GM12878 (cell line): ENCODE results near the gene ITGA3. TPM values are rescaled to one million over a fixed set of nuclear protein-coding genes. Genes with fewer than 3 reads are reported as not detected.

ENCODE experiments used
- BACH1 ChIP-seq: fragments of 450-650 bp; IDR thresholded peaks from 2 replicates; pipeline ENCODE4 v1.6.1; 2017; ENCODE audit warnings: mild to moderate bottlenecking, borderline replicate concordance
- CHD1 ChIP-seq: IDR thresholded peaks from 2 replicates; pipeline ENCODE4 v1.6.1; 2012; ENCODE audit warnings: low read depth, low read length, improper control_type of control experiment
- CHD2 ChIP-seq: IDR thresholded peaks from 2 replicates; pipeline ENCODE4 v1.6.1; 2011; ENCODE audit warnings: low read depth, low read length, improper control_type of control experiment, borderline replicate concordance
- FOXK2 ChIP-seq: fragments of 450-650 bp; IDR thresholded peaks from 2 replicates; pipeline ENCODE4 v1.6.1; 2017; ENCODE audit warnings: mild to moderate bottlenecking, moderate library complexity
- JUND ChIP-seq: IDR thresholded peaks from 2 replicates; pipeline ENCODE4 v1.6.1; 2012; ENCODE audit warnings: low read depth, mild to moderate bottlenecking, low read length, improper control_type of control experiment, moderate library complexity
- KLF5 ChIP-seq: fragments of 450-650 bp; IDR thresholded peaks from 2 replicates; pipeline ENCODE4 v1.6.1; 2014; ENCODE audit warnings: mild to moderate bottlenecking; ENCODE audit not compliant: partially characterized antibody
- LARP7 ChIP-seq: fragments of 450-650 bp; IDR thresholded peaks from 2 replicates; pipeline ENCODE4 v1.6.1; 2017; ENCODE audit warnings: mild to moderate bottlenecking
- MEF2B ChIP-seq: fragments of 450-650 bp; IDR thresholded peaks from 2 replicates; pipeline ENCODE4 v1.6.1; 2018; ENCODE audit warnings: mild to moderate bottlenecking, moderate library complexity; ENCODE audit not compliant: partially characterized antibody, poor library complexity, severe bottlenecking
- MTA3 ChIP-seq: IDR thresholded peaks from 2 replicates; pipeline ENCODE4 v1.6.1; 2012; ENCODE audit warnings: low read length, inconsistent platforms, borderline replicate concordance
- MXI1 ChIP-seq: fragments of 150-350 bp; IDR thresholded peaks from 2 replicates; pipeline ENCODE4 v1.6.1; 2011; ENCODE audit warnings: low read depth, mild to moderate bottlenecking, inconsistent platforms, low read length, improper control_type of control experiment
- MYC ChIP-seq: IDR thresholded peaks from 2 replicates; pipeline ENCODE4 v1.6.1; 2011; ENCODE audit warnings: mild to moderate bottlenecking, low read length, moderate library complexity, inconsistent platforms; ENCODE audit not compliant: insufficient read depth, insufficient replicate concordance, insufficient read length, severe bottlenecking
- NR2C2 ChIP-seq: IDR thresholded peaks from 2 replicates; pipeline ENCODE4 v1.6.1; 2011; ENCODE audit warnings: borderline replicate concordance, low read depth; ENCODE audit not compliant: control insufficient read depth, insufficient read length
- PML ChIP-seq: IDR thresholded peaks from 2 replicates; pipeline ENCODE4 v1.6.1; 2012; ENCODE audit warnings: low read length, inconsistent platforms
- POLR2AphosphoS2 ChIP-seq: IDR thresholded peaks from 2 replicates; pipeline ENCODE4 v1.6.1; 2011; ENCODE audit warnings: low read depth, mild to moderate bottlenecking, low read length, improper control_type of control experiment, moderate library complexity
- POLR2AphosphoS5 ChIP-seq: IDR thresholded peaks from 2 replicates; pipeline ENCODE4 v1.6.1; 2011; ENCODE audit warnings: mild to moderate bottlenecking, low read length, inconsistent platforms
- RAD21 ChIP-seq: IDR thresholded peaks from 2 replicates; pipeline ENCODE4 v1.6.1; 2011; ENCODE audit warnings: mild to moderate bottlenecking, low read depth, low read length, moderate library complexity; ENCODE audit not compliant: insufficient read depth
- RB1 ChIP-seq: fragments of 450-650 bp; formaldehyde crosslinking; IDR thresholded peaks from 2 replicates; pipeline ENCODE4 v1.6.1; 2017; ENCODE audit warnings: mild to moderate bottlenecking, borderline replicate concordance
- SMC3 ChIP-seq: IDR thresholded peaks from 2 replicates; pipeline ENCODE4 v1.6.1; 2011; ENCODE audit warnings: low read length, improper control_type of control experiment, borderline replicate concordance
- SP1 ChIP-seq: IDR thresholded peaks from one replicate; pipeline ENCODE4 v1.6.1; 2011; ENCODE audit warnings: low read depth, low read length
- SRF ChIP-seq, 2 experiments: IDR thresholded peaks; 2 replicates each; pipeline ENCODE4 v1.6.1; 2011; ENCODE audit warnings: low read depth in 2 of 2, low read length in 2 of 2, mild to moderate bottlenecking in 1 of 2, moderate library complexity in 1 of 2
- SUPT20H ChIP-seq: IDR thresholded peaks from 2 replicates; pipeline ENCODE4 v1.6.1; 2011; ENCODE audit warnings: low read depth, mild to moderate bottlenecking, low read length, moderate library complexity, borderline replicate concordance; ENCODE audit not compliant: control insufficient read depth
- TCF12 ChIP-seq: IDR thresholded peaks from 2 replicates; pipeline ENCODE4 v1.6.1; 2011; ENCODE audit warnings: low read depth, mild to moderate bottlenecking, low read length
- ZBED1 ChIP-seq: IDR thresholded peaks from 2 replicates; pipeline ENCODE4 v1.6.1; 2016; ENCODE audit warnings: borderline replicate concordance
- polyA plus RNA-seq, 11 experiments: library from polyadenylated mRNA; depleted of rRNA in 4 of 11; unstranded in 6 of 11; stranded (reverse) in 5 of 11; fragments of >200 nt; fragmentation: Nextera tagmentation in 4 of 11; fragmentation: Illumina TruSeq in 1 of 11; extraction: Ambion mirVana in 4 of 11; extraction: Trizol in 1 of 11; gene quantifications; 1 replicate in 1 of 11; 2 replicates in 10 of 11; pipeline versions ENCODE4 v1.2.1 to v1.2.3, GENCODE V29; 2011 to 2016; ENCODE audit warnings: inconsistent platforms in 2 of 11, missing spikeins in 2 of 11, low read depth in 1 of 11
- total RNA-seq, 4 experiments: library from RNA; depleted of rRNA in 3 of 4; stranded (reverse); fragments of >200 nt in 3 of 4; fragmentation: Illumina TruSeq in 1 of 4; extraction: Trizol in 1 of 4; gene quantifications; 2 replicates each; pipeline versions ENCODE4 v1.2.1 to v1.2.3, GENCODE V29; 2013 to 2021
- TF ChIP-seq, protein P1 (sequence below): IDR thresholded peaks from 2 replicates; pipeline ENCODE4 v1.6.1; 2012; ENCODE audit warnings: mild to moderate bottlenecking, low read depth, low read length
- TF ChIP-seq, protein P2 (sequence below): fragments of 450-650 bp; IDR thresholded peaks from 2 replicates; pipeline ENCODE4 v1.6.1; 2017; ENCODE audit warnings: mild to moderate bottlenecking, moderate library complexity

The ITGA3 gene
- total and polyA plus RNA-seq, 10 of the 15 experiments (the other 5 are each of a cell fraction or from before 2014, with no cell fraction given): 0.29 to 13.4 (median 6.6) TPM

DNA sequence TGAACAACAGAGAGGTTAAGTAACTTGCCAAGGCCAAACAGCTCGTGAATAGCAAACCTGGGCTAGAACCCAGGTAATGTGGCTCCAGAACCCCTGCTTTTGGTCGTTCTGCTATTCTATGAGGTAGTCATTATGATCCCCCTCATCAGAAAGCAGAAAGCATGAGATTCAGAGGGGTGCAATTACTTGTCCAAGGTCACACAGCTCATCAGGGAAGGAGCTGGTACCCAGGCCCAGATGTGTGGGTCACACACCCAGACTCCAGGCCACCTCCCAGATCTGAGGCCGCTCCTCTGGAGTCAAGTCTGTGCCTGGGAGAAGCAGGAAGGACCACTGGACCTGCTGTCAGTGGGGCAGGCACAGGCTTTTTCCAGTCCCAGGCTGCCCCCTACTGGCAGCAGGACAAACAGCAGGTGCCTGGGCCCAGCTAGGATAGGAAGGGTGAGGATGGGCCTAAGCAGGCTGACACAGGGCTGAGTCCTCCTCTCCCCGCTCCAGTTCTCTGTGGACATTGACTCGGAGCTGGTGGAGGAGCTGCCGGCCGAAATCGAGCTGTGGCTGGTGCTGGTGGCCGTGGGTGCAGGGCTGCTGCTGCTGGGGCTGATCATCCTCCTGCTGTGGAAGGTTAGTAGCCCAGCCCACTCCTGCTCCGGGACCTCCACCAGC is 31.5 kb downstream of the ITGA3 start (continued):
- TF ChIP-seq MYC (no peak), SMC3 (peak; percentile 69), ZBED1 (no peak), MEF2B (no peak), KLF5 (no peak), PML (no peak), FOXK2 (no peak), SUPT20H (no peak), SRF (IDR thresholded peaks at IDR 0.05; ENCODE audit: low read depth in 2 of 2, low read length in 2 of 2) (no peak), CHD2 (no peak), SP1 (no peak), RB1 (no peak), POLR2AphosphoS5 (no peak), TCF12 (peak; percentile 45; the same call in 1 of the 2 replicates), MXI1 (no peak), JUND (no peak), CHD1 (no peak), MTA3 (no peak), LARP7 (0 out of 2 replicates have a peak, but pooled peaks have one; percentile 36), BACH1 (peak; percentile 37; the same call in 1 of the 2 replicates), NR2C2 (no peak), POLR2AphosphoS2 (no peak), RAD21 (peak; percentile 94)
- TF ChIP-seq, protein P1, sequence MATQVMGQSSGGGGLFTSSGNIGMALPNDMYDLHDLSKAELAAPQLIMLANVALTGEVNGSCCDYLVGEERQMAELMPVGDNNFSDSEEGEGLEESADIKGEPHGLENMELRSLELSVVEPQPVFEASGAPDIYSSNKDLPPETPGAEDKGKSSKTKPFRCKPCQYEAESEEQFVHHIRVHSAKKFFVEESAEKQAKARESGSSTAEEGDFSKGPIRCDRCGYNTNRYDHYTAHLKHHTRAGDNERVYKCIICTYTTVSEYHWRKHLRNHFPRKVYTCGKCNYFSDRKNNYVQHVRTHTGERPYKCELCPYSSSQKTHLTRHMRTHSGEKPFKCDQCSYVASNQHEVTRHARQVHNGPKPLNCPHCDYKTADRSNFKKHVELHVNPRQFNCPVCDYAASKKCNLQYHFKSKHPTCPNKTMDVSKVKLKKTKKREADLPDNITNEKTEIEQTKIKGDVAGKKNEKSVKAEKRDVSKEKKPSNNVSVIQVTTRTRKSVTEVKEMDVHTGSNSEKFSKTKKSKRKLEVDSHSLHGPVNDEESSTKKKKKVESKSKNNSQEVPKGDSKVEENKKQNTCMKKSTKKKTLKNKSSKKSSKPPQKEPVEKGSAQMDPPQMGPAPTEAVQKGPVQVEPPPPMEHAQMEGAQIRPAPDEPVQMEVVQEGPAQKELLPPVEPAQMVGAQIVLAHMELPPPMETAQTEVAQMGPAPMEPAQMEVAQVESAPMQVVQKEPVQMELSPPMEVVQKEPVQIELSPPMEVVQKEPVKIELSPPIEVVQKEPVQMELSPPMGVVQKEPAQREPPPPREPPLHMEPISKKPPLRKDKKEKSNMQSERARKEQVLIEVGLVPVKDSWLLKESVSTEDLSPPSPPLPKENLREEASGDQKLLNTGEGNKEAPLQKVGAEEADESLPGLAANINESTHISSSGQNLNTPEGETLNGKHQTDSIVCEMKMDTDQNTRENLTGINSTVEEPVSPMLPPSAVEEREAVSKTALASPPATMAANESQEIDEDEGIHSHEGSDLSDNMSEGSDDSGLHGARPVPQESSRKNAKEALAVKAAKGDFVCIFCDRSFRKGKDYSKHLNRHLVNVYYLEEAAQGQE: no peak
- TF ChIP-seq, protein P2, sequence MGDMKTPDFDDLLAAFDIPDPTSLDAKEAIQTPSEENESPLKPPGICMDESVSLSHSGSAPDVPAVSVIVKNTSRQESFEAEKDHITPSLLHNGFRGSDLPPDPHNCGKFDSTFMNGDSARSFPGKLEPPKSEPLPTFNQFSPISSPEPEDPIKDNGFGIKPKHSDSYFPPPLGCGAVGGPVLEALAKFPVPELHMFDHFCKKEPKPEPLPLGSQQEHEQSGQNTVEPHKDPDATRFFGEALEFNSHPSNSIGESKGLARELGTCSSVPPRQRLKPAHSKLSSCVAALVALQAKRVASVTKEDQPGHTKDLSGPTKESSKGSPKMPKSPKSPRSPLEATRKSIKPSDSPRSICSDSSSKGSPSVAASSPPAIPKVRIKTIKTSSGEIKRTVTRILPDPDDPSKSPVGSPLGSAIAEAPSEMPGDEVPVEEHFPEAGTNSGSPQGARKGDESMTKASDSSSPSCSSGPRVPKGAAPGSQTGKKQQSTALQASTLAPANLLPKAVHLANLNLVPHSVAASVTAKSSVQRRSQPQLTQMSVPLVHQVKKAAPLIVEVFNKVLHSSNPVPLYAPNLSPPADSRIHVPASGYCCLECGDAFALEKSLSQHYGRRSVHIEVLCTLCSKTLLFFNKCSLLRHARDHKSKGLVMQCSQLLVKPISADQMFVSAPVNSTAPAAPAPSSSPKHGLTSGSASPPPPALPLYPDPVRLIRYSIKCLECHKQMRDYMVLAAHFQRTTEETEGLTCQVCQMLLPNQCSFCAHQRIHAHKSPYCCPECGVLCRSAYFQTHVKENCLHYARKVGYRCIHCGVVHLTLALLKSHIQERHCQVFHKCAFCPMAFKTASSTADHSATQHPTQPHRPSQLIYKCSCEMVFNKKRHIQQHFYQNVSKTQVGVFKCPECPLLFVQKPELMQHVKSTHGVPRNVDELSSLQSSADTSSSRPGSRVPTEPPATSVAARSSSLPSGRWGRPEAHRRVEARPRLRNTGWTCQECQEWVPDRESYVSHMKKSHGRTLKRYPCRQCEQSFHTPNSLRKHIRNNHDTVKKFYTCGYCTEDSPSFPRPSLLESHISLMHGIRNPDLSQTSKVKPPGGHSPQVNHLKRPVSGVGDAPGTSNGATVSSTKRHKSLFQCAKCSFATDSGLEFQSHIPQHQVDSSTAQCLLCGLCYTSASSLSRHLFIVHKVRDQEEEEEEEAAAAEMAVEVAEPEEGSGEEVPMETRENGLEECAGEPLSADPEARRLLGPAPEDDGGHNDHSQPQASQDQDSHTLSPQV: no peak
